Cardiac fibroblast (primary cell): ENCODE results near the gene ZNF74.
"Not testable (repeated sequence)": the region's sequence is repeated elsewhere in the genome, so short reads cannot be mapped to it uniquely, and the experiment has no call there.

Experiments used
- DNase-seq, 2 donors: peaks; one replicate each; pipeline versions ENCODE4 v3.0.0 to v3.0.0-alpha.2; 2010; ENCODE audit warnings: low read depth in 2 of 2
- H3K4me3 ChIP-seq, 2 donors: replicated peaks in 1 of 2; 1 replicate in 1 of 2; 2 replicates in 1 of 2; pipeline ENCODE4 v1.5.1; 2011; ENCODE audit warnings: low read depth in 2 of 2, low read length in 2 of 2, mild to moderate bottlenecking in 2 of 2, moderate library complexity in 1 of 2
- CTCF ChIP-seq: IDR thresholded peaks from one replicate; pipeline ENCODE4 v1.5.1; 2011; ENCODE audit warnings: low read depth, mild to moderate bottlenecking, low read length, inconsistent platforms

The ZNF74 gene

DNA sequence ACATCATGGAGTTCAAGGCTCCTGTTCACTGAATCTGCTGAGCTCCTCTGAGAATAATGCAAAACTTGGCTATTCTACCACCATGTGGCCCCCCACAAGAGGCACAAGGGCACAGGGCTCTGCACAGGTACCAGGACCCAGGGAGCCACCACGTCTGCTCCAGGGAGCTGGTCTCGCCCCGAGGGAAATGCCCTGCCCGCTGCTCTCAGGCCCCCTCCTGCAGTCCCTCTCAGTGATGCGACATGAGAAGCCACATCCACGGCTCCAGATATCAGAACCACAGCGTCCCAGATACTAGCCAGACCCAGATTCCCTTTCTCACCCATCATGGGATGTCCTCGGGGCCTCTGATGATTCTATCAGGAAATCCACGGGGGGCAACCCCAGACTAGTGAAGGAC lies 27.1 kb upstream of the ZNF74 start:
- not testable (repeated sequence) for DNase-seq, H3K4me3 ChIP-seq

- DNase-seq: not testable (repeated sequence)
These were observed 25.1 kb upstream of the ZNF74 start for GRCh38 chr22:20368875-20369274.

DNA sequence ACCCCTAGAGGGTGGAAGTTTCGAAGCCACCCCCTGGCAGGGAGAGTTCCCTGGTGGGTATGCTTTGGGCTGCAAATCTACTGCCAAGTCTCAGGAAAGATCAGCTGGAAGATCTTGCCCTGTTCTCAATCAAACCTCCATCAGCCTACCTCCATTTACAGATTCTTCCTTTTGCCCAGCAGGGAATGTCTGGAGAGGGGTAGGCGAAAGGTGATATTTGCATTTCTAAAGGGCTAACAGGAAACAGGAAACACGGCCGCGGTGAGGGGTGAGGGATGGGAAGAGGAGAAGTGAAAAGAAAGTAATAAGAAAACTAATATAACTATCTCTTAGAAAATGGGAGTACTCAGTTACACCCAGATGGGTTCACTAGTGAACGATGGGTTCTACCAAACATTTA lies 22.3 kb upstream of the ZNF74 start:
- not testable (repeated sequence) for DNase-seq, H3K4me3 ChIP-seq

More at GRCh38 chr22:20368875-20369274, 25.1 kb upstream of the ZNF74 start:
- not testable (repeated sequence) for H3K4me3 ChIP-seq

GRCh38 chr22:20372406-20372854 lies 21.5 kb upstream of the ZNF74 start:
- not testable (repeated sequence) for DNase-seq, H3K4me3 ChIP-seq

GRCh38 chr22:20373195-20373706 lies 20.7 kb upstream of the ZNF74 start:
- not testable (repeated sequence) for DNase-seq, H3K4me3 ChIP-seq

- H3K4me3 ChIP-seq, DNase-seq: not testable (repeated sequence)
These were observed 19.8 kb upstream of the ZNF74 start for GRCh38 chr22:20374130-20374529.

- not testable (repeated sequence) for DNase-seq, H3K4me3 ChIP-seq
These were observed 17.7 kb upstream of the ZNF74 start for GRCh38 chr22:20376281-20376680.

- DNase-seq: not testable (repeated sequence)
These were observed 17.0 kb upstream of the ZNF74 start for GRCh38 chr22:20376983-20377382.

GRCh38 chr22:20378110-20378509 lies 15.8 kb upstream of the ZNF74 start:
- H3K4me3 ChIP-seq: no peak overlapping the region
- no peak for TF ChIP-seq CTCF
- no peak for DNase-seq

More at GRCh38 chr22:20376983-20377382, 17.0 kb upstream of the ZNF74 start:
- not testable (repeated sequence) for H3K4me3 ChIP-seq

DNA sequence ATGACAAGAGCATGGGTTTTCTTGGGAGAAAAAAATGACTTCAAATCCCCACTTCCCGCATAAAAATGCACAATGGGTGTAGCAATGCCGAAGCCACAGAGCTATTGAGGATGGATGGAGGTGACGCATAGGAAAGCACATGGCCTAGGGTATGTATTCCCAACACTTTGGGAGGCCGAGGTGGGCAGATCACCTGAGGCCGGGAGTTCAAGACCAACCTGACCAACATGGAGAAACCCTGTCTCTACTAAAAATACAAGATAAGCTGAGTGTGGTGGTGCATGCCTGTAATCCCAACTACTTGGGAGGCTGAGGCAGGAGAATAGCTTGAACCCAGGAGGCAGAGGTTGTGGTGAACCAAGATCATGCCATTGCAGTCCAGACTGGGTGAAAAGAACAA lies 15.3 kb upstream of the ZNF74 start:
- H3K4me3 ChIP-seq, DNase-seq: not testable (repeated sequence)

DNA sequence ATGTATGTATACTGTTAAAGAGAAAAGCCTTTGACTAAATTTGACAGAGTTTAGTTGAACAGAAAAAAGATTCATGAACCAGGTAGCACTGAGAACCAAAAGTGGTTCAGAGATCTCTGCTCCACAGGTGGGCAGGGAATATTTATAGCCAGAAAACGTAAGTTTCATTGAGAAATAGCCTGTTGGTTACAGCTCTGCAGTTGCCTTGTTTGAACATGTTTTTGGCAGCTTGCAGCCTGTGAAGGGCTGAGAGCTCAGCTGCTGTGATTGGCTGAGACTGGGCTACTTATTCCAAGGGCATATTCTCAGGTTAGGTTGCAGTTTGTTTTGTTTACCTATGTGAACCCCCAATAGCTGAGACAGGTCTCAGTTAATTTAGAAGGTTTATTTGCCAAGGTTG lies 13.5 kb upstream of the ZNF74 start:
- DNase-seq: no peak
- no peak overlapping the region for H3K4me3 ChIP-seq
- no peak for TF ChIP-seq CTCF

DNA sequence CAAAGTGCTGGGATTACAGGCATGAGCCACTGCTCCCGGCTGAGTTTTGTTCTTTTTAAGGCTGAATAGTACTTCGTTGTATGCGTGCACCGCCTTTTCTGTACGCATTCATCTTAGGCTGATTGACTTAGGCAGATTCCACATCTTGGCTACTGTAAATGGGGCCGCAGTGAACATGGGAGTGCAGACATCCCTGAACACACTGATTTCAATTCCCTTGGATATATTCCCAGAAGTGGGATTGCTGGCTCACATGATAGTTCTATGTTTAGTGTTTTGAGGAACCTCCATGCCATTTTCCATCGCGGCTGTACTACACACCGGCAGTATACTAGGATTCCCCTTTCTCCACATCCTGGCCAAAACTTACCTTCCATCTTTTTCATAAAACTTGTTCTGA lies 10.4 kb upstream of the ZNF74 start:
- H3K4me3 ChIP-seq: no peak overlapping the region
- no peak for TF ChIP-seq CTCF
- DNase-seq: no peak
